Neural cell (in vitro differentiated cells): ENCODE data around the gene PRSS37.

ENCODE experiments used
- CTCF ChIP-seq: fragments of 450-650 bp; IDR thresholded peaks from 2 replicates; pipeline ENCODE4 v1.5.1; 2014; ENCODE audit warnings: antibody characterized with exemption, mild to moderate bottlenecking, moderate library complexity; ENCODE audit not compliant: poor library complexity, severe bottlenecking
- EZH2 ChIP-seq: fragments of 200-600, 300-800 bp; shearing (Covaris generic), sonication (generic); IDR thresholded peaks from 2 replicates; pipeline ENCODE4 v1.6.1; 2014; ENCODE audit warnings: antibody characterized with exemption, low read length, borderline replicate concordance, mild to moderate bottlenecking; ENCODE audit not compliant: insufficient read depth, poor library complexity, severe bottlenecking
- REST ChIP-seq: IDR thresholded peaks from 2 replicates; pipeline ENCODE4 v1.6.1; 2012; ENCODE audit warnings: borderline replicate concordance

- TF ChIP-seq CTCF, result no peak
- no peak for TF ChIP-seq REST
- no peak for TF ChIP-seq EZH2
These were observed at the start of gene PRSS37 for GRCh38 chr7:141841385-141841784.
